ENCODE data around the gene IGF2R.

GRCh38 chr6:160118620-160119229, 149.8 kb downstream of the IGF2R start:
- no peak for TF ChIP-seq YY1 (IDR thresholded peaks at IDR 0.05; ENCODE audit: low read depth)
- TF ChIP-seq EP300 (IDR thresholded peaks at IDR 0.05; ENCODE audit: borderline replicate concordance), result no peak
- TF ChIP-seq RAD21 (IDR thresholded peaks at IDR 0.05; ENCODE audit: low read depth), result no peak
- no peak for TF ChIP-seq ZBTB7A (IDR thresholded peaks at IDR 0.05; ENCODE audit: low read depth)
- TF ChIP-seq MAX (IDR thresholded peaks at IDR 0.05), result no peak
- TF ChIP-seq, protein P1, sequence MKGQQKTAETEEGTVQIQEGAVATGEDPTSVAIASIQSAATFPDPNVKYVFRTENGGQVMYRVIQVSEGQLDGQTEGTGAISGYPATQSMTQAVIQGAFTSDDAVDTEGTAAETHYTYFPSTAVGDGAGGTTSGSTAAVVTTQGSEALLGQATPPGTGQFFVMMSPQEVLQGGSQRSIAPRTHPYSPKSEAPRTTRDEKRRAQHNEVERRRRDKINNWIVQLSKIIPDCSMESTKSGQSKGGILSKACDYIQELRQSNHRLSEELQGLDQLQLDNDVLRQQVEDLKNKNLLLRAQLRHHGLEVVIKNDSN (IDR thresholded peaks at IDR 0.05), result no peak
- no peak for TF ChIP-seq CREB1 (IDR thresholded peaks at IDR 0.05; ENCODE audit: low read depth)
- no peak for TF ChIP-seq NFIC (IDR thresholded peaks at IDR 0.05)
- TF ChIP-seq EGR1 (IDR thresholded peaks at IDR 0.05), result no peak

Data from Ishikawa (cell line).